ENCODE results near the gene MOV10L1.

Gene MOV10L1

GRCh38 chr22:50089682-50090411 is at the start of gene MOV10L1:
Gene MOV10L1, plus strand, starts transcription at chr22:50090006. Its CDS starts 83 bp downstream, at chr22:50090089.
- DNase-seq = no peak

GRCh38 chr22:50040717-50041116 is 49.1 kb upstream of the MOV10L1 start:
- DNase-seq = no peak

GRCh38 chr22:50041361-50042065 is 48.3 kb upstream of the MOV10L1 start:
- no peak for DNase-seq

- DNase-seq = no peak
These were observed 45.2 kb upstream of the MOV10L1 start for GRCh38 chr22:50044485-50045118.

GRCh38 chr22:50045211-50046018 is 44.4 kb upstream of the MOV10L1 start:
- no peak for DNase-seq

GRCh38 chr22:50046019-50046415 is 43.8 kb upstream of the MOV10L1 start:
- DNase-seq = no peak

- DNase-seq = no peak
These were observed 43.1 kb upstream of the MOV10L1 start for GRCh38 chr22:50046481-50047245.

GRCh38 chr22:50047346-50047745 is 42.5 kb upstream of the MOV10L1 start:
- DNase-seq = no peak

GRCh38 chr22:50048061-50048765 is 41.6 kb upstream of the MOV10L1 start:
- no peak for DNase-seq

- DNase-seq = no peak
These were observed 41.0 kb upstream of the MOV10L1 start for GRCh38 chr22:50048836-50049235.

- no peak for DNase-seq
These were observed 40.3 kb upstream of the MOV10L1 start for GRCh38 chr22:50049299-50050195.

GRCh38 chr22:50051930-50052329 is 37.9 kb upstream of the MOV10L1 start:
- no peak for DNase-seq

- no peak for DNase-seq
These were observed 35.9 kb upstream of the MOV10L1 start for GRCh38 chr22:50053861-50054260.

GRCh38 chr22:50056214-50056972 is 33.4 kb upstream of the MOV10L1 start:
- DNase-seq = no peak

- DNase-seq = no peak
These were observed 32.3 kb upstream of the MOV10L1 start for GRCh38 chr22:50057278-50058060.

- no peak for DNase-seq
These were observed 31.5 kb upstream of the MOV10L1 start, which contains the start of gene TTLL8 for GRCh38 chr22:50058061-50058905. Gene TTLL8, minus strand, starts transcription at chr22:50058298.

Measured in NCI-H1417 (cell line).